Trophoblast cell (in vitro differentiated cells and primary cell): Measurements from ENCODE around the gene PLEK.
A peak's percentile ranks its signal among the peaks of the same experiment; 100 is the strongest.

Source experiments
- DNase-seq, 2 donors: peaks; one replicate each; pipeline ENCODE4 v3.0.0-alpha.2; 2016
- H2AFZ ChIP-seq: 2 replicates; pipeline ENCODE4 v1.6.1; 2013; ENCODE audit warnings: low read length, moderate library complexity, mild to moderate bottlenecking; ENCODE audit not compliant: insufficient read depth, poor library complexity
- H2AK5ac ChIP-seq: 2 replicates; pipeline ENCODE4 v1.6.1; 2013; ENCODE audit warnings: mild to moderate bottlenecking, low read length
- H2BK120ac ChIP-seq: 2 replicates; pipeline ENCODE4 v1.6.1; 2013; ENCODE audit warnings: low read length, mild to moderate bottlenecking, moderate library complexity; ENCODE audit not compliant: insufficient read depth, poor library complexity
- H2BK12ac ChIP-seq: 2 replicates; pipeline ENCODE4 v1.6.1; 2013; ENCODE audit warnings: mild to moderate bottlenecking, low read length, moderate library complexity
- H2BK5ac ChIP-seq: 2 replicates; pipeline ENCODE4 v1.6.1; 2013; ENCODE audit warnings: low read length, low read depth, moderate library complexity, mild to moderate bottlenecking; ENCODE audit not compliant: poor library complexity
- H3K14ac ChIP-seq: 2 replicates; pipeline ENCODE4 v1.6.1; 2013; ENCODE audit warnings: mild to moderate bottlenecking, low read length
- H3K18ac ChIP-seq: 2 replicates; pipeline ENCODE4 v1.6.1; 2013; ENCODE audit warnings: mild to moderate bottlenecking, low read length
- H3K23ac ChIP-seq: 2 replicates; pipeline ENCODE4 v1.6.1; 2013; ENCODE audit warnings: low read length
- H3K27ac ChIP-seq: 2 replicates; pipeline ENCODE4 v1.5.1; 2013; ENCODE audit warnings: low read depth, mild to moderate bottlenecking, inconsistent platforms, low read length, moderate library complexity
- H3K27me3 ChIP-seq: 2 replicates; pipeline ENCODE4 v1.6.1; 2013; ENCODE audit warnings: inconsistent platforms, mild to moderate bottlenecking, low read length, moderate library complexity; ENCODE audit not compliant: insufficient read depth
- H3K36me3 ChIP-seq, 2 experiments: 1 replicate in 1 of 2; 2 replicates in 1 of 2; pipeline ENCODE4 v1.6.1; 2013; ENCODE audit warnings: low read length in 2 of 2, mild to moderate bottlenecking in 2 of 2, moderate library complexity in 1 of 2; ENCODE audit not compliant: insufficient read depth in 2 of 2, control insufficient read depth in 1 of 2
- H3K4ac ChIP-seq: 2 replicates; pipeline ENCODE4 v1.6.1; 2013; ENCODE audit warnings: low read depth, mild to moderate bottlenecking, low read length, moderate library complexity
- H3K4me1 ChIP-seq, 2 experiments: 1 replicate in 1 of 2; 2 replicates in 1 of 2; pipeline ENCODE4 v1.6.1; 2013; ENCODE audit warnings: low read length in 2 of 2, mild to moderate bottlenecking in 2 of 2, moderate library complexity in 1 of 2; ENCODE audit not compliant: insufficient read depth in 2 of 2, control insufficient read depth in 1 of 2
- H3K4me2 ChIP-seq: 2 replicates; pipeline ENCODE4 v1.6.1; 2013; ENCODE audit warnings: inconsistent platforms, mild to moderate bottlenecking, low read length, moderate library complexity
- H3K4me3 ChIP-seq: 2 replicates; pipeline ENCODE4 v1.5.1; 2013; ENCODE audit warnings: mild to moderate bottlenecking, low read depth, low read length, inconsistent platforms
- H3K79me1 ChIP-seq: one replicate; pipeline ENCODE4 v1.6.1; 2013; ENCODE audit warnings: low read length
- H3K79me2 ChIP-seq: 2 replicates; pipeline ENCODE4 v1.6.1; 2013; ENCODE audit warnings: low read length, mild to moderate bottlenecking; ENCODE audit not compliant: control insufficient read depth, insufficient read depth, poor library complexity
- H3K9ac ChIP-seq: 2 replicates; pipeline ENCODE4 v1.6.1; 2013; ENCODE audit warnings: mild to moderate bottlenecking, low read length
- H3K9me3 ChIP-seq: 2 replicates; pipeline ENCODE4 v1.6.1; 2013; ENCODE audit warnings: low read depth, mild to moderate bottlenecking, control low read depth, inconsistent platforms, low read length; ENCODE audit not compliant: insufficient read depth
- H4K12ac ChIP-seq: 2 replicates; pipeline ENCODE4 v1.6.1; 2013; ENCODE audit warnings: low read depth, mild to moderate bottlenecking, low read length, moderate library complexity
- H4K8ac ChIP-seq: 2 replicates; pipeline ENCODE4 v1.6.1; 2013; ENCODE audit warnings: low read depth, mild to moderate bottlenecking, low read length, moderate library complexity
- H4K91ac ChIP-seq: one replicate; pipeline ENCODE4 v1.6.1; 2013; ENCODE audit warnings: low read depth, mild to moderate bottlenecking, low read length, moderate library complexity
- WGBS: extraction: QIAGEN DNeasy Blood & Tissue Kit; methylation state at CpG from one replicate; pipeline ENCODE4 v1.1.7; 2013; ENCODE audit warnings: missing lambda C conversion rate; ENCODE audit not compliant: insufficient read length, insufficient coverage; ENCODE audit errors: extremely low coverage; 5-methylcytosine and 5-hydroxymethylcytosine counted together

Gene PLEK

GRCh38 chr2:68387408-68388350, 22.6 kb downstream of the PLEK start:
- Histone ChIP-seq H3K9ac (no peak overlapping the region), H2AFZ (no peak overlapping the region), H4K12ac (no peak overlapping the region), H3K79me2 (no peaks in the 10 kb centered on the region), H3K18ac (no peak overlapping the region), H2BK12ac (no peak overlapping the region), H4K91ac (no peak overlapping the region), H3K79me1 (no peaks in the 10 kb centered on the region), H2AK5ac (no peak overlapping the region), H3K36me3 (no peaks in the 10 kb centered on the region), H3K23ac (no peak overlapping the region), H3K4me1 (no peaks in the 10 kb centered on the region), H2BK5ac (no peak overlapping the region), H3K27me3 (no peaks in the 10 kb centered on the region), H2BK120ac (no peak overlapping the region), H3K27ac (no peak overlapping the region), H4K8ac (no peak overlapping the region), H3K9me3 (no peaks in the 10 kb centered on the region), H3K4me3 (no peak overlapping the region), H3K4ac (no peak overlapping the region), H3K4me2 (no peak overlapping the region), H3K14ac (no peak overlapping the region)
- no CpG with 5 or more reads among the region's 5 CpGs for WGBS
- peak; percentile 8 to 47 for DNase-seq

GRCh38 chr2:68388358-68388757, 23.3 kb downstream of the PLEK start:
- no peaks in the 10 kb centered on the region for H3K79me1 ChIP-seq
- no peak overlapping the region for H2BK5ac ChIP-seq
- no peaks in the 10 kb centered on the region for H3K4me1 ChIP-seq

GRCh38 chr2:68388772-68389171, 23.7 kb downstream of the PLEK start:
- no peak overlapping the region for H2BK5ac ChIP-seq
- no peak overlapping the region for H3K9ac ChIP-seq
- H3K4ac ChIP-seq = no peak overlapping the region
- no CpG with 5 or more reads among the region's 1 CpG for WGBS
- no peak overlapping the region for H3K18ac ChIP-seq
- no peak overlapping the region for H3K4me3 ChIP-seq
- H3K4me2 ChIP-seq = no peak overlapping the region
- no peaks in the 10 kb centered on the region for H3K9me3 ChIP-seq
- no peak overlapping the region for H3K23ac ChIP-seq
- no peaks in the 10 kb centered on the region for H3K79me2 ChIP-seq
- H2BK12ac ChIP-seq = no peak overlapping the region
- DNase-seq = no peak
- H3K4me1 ChIP-seq = no peaks in the 10 kb centered on the region
- no peak overlapping the region for H4K91ac ChIP-seq
- H3K27me3 ChIP-seq = no peaks in the 10 kb centered on the region
- H4K8ac ChIP-seq = no peak overlapping the region
- H3K27ac ChIP-seq = no peak overlapping the region
- no peak overlapping the region for H2AK5ac ChIP-seq
- no peaks in the 10 kb centered on the region for H3K79me1 ChIP-seq
- H2BK120ac ChIP-seq = no peak overlapping the region
- H2AFZ ChIP-seq = no peak overlapping the region
- H3K14ac ChIP-seq = no peak overlapping the region
- H4K12ac ChIP-seq = no peak overlapping the region
- no peaks in the 10 kb centered on the region for H3K36me3 ChIP-seq

More at GRCh38 chr2:68388358-68388757, 23.3 kb downstream of the PLEK start:
- Histone ChIP-seq H3K27me3 (no peaks in the 10 kb centered on the region), H3K27ac (no peak overlapping the region), H3K36me3 (no peaks in the 10 kb centered on the region), H4K8ac (no peak overlapping the region), H3K4me2 (no peak overlapping the region), H3K23ac (no peak overlapping the region), H2BK12ac (no peak overlapping the region), H3K18ac (no peak overlapping the region), H3K4me3 (no peak overlapping the region), H3K4ac (no peak overlapping the region), H3K79me2 (no peaks in the 10 kb centered on the region), H3K14ac (no peak overlapping the region), H2AK5ac (no peak overlapping the region), H2BK120ac (no peak overlapping the region), H3K9ac (no peak overlapping the region), H4K12ac (no peak overlapping the region), H4K91ac (no peak overlapping the region), H2AFZ (no peak overlapping the region), H3K9me3 (no peaks in the 10 kb centered on the region)
- DNase-seq = no peak

DNA sequence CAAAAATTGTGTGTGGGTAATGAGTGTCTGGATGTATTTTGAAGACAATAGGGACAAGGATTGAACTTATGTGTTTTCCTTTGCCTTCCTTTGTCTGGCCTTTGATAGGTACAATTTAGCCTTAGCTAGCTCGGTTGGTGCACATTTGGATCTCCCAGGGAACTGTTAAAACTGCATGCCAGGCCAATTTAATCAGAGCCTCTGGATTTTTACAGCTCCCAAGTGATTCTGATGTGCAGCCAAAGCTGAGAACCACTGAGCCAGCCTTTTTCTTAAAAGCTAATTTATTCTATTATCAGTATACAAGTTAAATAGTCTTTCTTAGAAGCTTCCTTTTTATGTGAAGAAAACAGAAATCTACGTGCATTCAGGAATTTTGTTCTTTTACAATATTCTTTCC, 25.0 kb downstream of the PLEK start:
- no peak overlapping the region for H4K12ac ChIP-seq
- H3K18ac ChIP-seq = no peak overlapping the region
- no peak overlapping the region for H2BK5ac ChIP-seq
- H2AK5ac ChIP-seq = no peak overlapping the region
- no peak overlapping the region for H2BK120ac ChIP-seq
- no peak overlapping the region for H3K14ac ChIP-seq
- WGBS = no CpG with 5 or more reads among the region's 2 CpGs
- no peak overlapping the region for H2AFZ ChIP-seq
- H3K79me1 ChIP-seq = no peaks in the 10 kb centered on the region
- no peaks in the 10 kb centered on the region for H3K9me3 ChIP-seq
- H3K4me2 ChIP-seq = no peak overlapping the region
- DNase-seq = no peak
- no peak overlapping the region for H3K4ac ChIP-seq
- H4K91ac ChIP-seq = no peak overlapping the region
- no peaks in the 10 kb centered on the region for H3K27me3 ChIP-seq
- no peaks in the 10 kb centered on the region for H3K79me2 ChIP-seq
- no peaks in the 10 kb centered on the region for H3K4me1 ChIP-seq
- H2BK12ac ChIP-seq = no peak overlapping the region
- no peak overlapping the region for H3K23ac ChIP-seq
- no peak overlapping the region for H3K4me3 ChIP-seq
- no peak overlapping the region for H3K9ac ChIP-seq
- H3K27ac ChIP-seq = no peak overlapping the region
- no peaks in the 10 kb centered on the region for H3K36me3 ChIP-seq
- H4K8ac ChIP-seq = no peak overlapping the region
